Neural cell (in vitro differentiated cells): ENCODE results near the gene MBNL2. TPM values are rescaled to one million over a fixed set of nuclear protein-coding genes. Genes with fewer than 3 reads are reported as not detected.

Source experiments
- H2AFZ ChIP-seq: fragments of 200-600, 300-800 bp; sonication (generic), shearing (Covaris generic); 2 replicates; pipeline ENCODE4 v1.6.0; 2014; ENCODE audit warnings: low read depth, mild to moderate bottlenecking, antibody characterized with exemption, low read length, moderate library complexity
- H3F3A ChIP-seq: fragments of 200-600 bp; shearing (Covaris generic); 2 replicates; pipeline ENCODE4 v1.6.1; 2016; ENCODE audit warnings: mild to moderate bottlenecking, moderate library complexity, mixed read lengths, antibody characterized with exemption, low read length; ENCODE audit not compliant: insufficient read depth, poor library complexity, severe bottlenecking
- H3K27ac ChIP-seq: fragments of 200-600, 300-800 bp; sonication (generic), shearing (Covaris generic); 2 replicates; pipeline ENCODE4 v1.5.1; 2014; ENCODE audit warnings: mild to moderate bottlenecking, low read length, moderate library complexity
- H3K27me3 ChIP-seq: fragments of 300-800, 200-600 bp; sonication (generic), shearing (Covaris generic); 2 replicates; pipeline ENCODE4 v1.6.0; 2014; ENCODE audit warnings: mild to moderate bottlenecking, low read depth, low read length, moderate library complexity; ENCODE audit not compliant: insufficient read depth
- H3K36me3 ChIP-seq: fragments of 300-800, 200-600 bp; sonication (generic), shearing (Covaris generic); 2 replicates; pipeline ENCODE4 v1.5.1; 2014; ENCODE audit warnings: mild to moderate bottlenecking, antibody characterized with exemption, low read length, moderate library complexity; ENCODE audit not compliant: insufficient read depth
- H3K4me2 ChIP-seq: fragments of 300-800, 200-600 bp; sonication (generic), shearing (Covaris generic); 2 replicates; pipeline ENCODE4 v1.6.0; 2014; ENCODE audit warnings: mild to moderate bottlenecking, low read length
- H3K4me3 ChIP-seq: fragments of 300-800, 200-600 bp; sonication (generic), shearing (Covaris generic); 2 replicates; pipeline ENCODE4 v1.5.1; 2014; ENCODE audit warnings: mild to moderate bottlenecking, low read length, moderate library complexity
- H3K79me2 ChIP-seq: fragments of 200-600 bp; shearing (Covaris generic); replicated peaks from 2 replicates; pipeline ENCODE4 v1.6.0; 2014; ENCODE audit warnings: mild to moderate bottlenecking, low read length, moderate library complexity; ENCODE audit not compliant: insufficient read depth
- H3K9ac ChIP-seq: fragments of 300-800, 200-600 bp; sonication (generic), shearing (Covaris generic); 2 replicates; pipeline ENCODE4 v1.6.1; 2016; ENCODE audit warnings: mild to moderate bottlenecking, low read length, mixed read lengths
- H3K9me2 ChIP-seq: fragments of 200-600 bp; shearing (Covaris generic); 2 replicates; pipeline ENCODE4 v1.6.1; 2016; ENCODE audit warnings: mild to moderate bottlenecking, low read length, mixed read lengths; ENCODE audit not compliant: insufficient read depth
- H3K9me3 ChIP-seq: fragments of 200-600, 300-800 bp; sonication (generic), shearing (Covaris generic); 2 replicates; pipeline ENCODE4 v1.6.1; 2016; ENCODE audit warnings: mild to moderate bottlenecking, mixed run types, low read length, moderate library complexity, mixed read lengths
- H4K20me1 ChIP-seq: fragments of 200-600 bp; shearing (Covaris generic); 2 replicates; pipeline ENCODE4 v1.6.1; 2016; ENCODE audit warnings: mild to moderate bottlenecking, mixed run types; ENCODE audit not compliant: insufficient read depth
- EP300 ChIP-seq: fragments of 450-650 bp; conservative IDR thresholded peaks from 2 replicates; pipeline ENCODE4 v1.6.1; 2014; ENCODE audit warnings: antibody characterized with exemption, mild to moderate bottlenecking, moderate library complexity; ENCODE audit not compliant: poor library complexity, severe bottlenecking
- EZH2 ChIP-seq: fragments of 200-600, 300-800 bp; shearing (Covaris generic), sonication (generic); IDR thresholded peaks from 2 replicates; pipeline ENCODE4 v1.6.1; 2014; ENCODE audit warnings: antibody characterized with exemption, low read length, borderline replicate concordance, mild to moderate bottlenecking; ENCODE audit not compliant: insufficient read depth, poor library complexity, severe bottlenecking
- MXI1 ChIP-seq: fragments of 450-650 bp; conservative IDR thresholded peaks from 2 replicates; pipeline ENCODE4 v1.6.1; 2014; ENCODE audit warnings: antibody characterized with exemption, mild to moderate bottlenecking; ENCODE audit not compliant: poor library complexity, severe bottlenecking
- POLR2AphosphoS5 ChIP-seq: IDR thresholded peaks from 2 replicates; pipeline ENCODE4 v1.6.1; 2012
- RAD21 ChIP-seq: fragments of 450-650 bp; conservative IDR thresholded peaks from 2 replicates; pipeline ENCODE4 v1.6.1; 2014; ENCODE audit warnings: antibody characterized with exemption, mild to moderate bottlenecking, moderate library complexity
- SMC3 ChIP-seq: fragments of 450-650 bp; conservative IDR thresholded peaks from 2 replicates; pipeline ENCODE4 v1.6.1; 2014; ENCODE audit warnings: antibody characterized with exemption, mild to moderate bottlenecking, moderate library complexity; ENCODE audit not compliant: poor library complexity
- TAF1 ChIP-seq: IDR thresholded peaks from 2 replicates; pipeline ENCODE4 v1.6.1; 2012; ENCODE audit warnings: low read depth
- polyA plus RNA-seq: library from polyadenylated mRNA; depleted of rRNA; stranded (reverse); fragments of >200 nt; gene quantifications from 2 replicates; pipeline ENCODE4 v1.2.3, GENCODE V29; 2014
- TF ChIP-seq, protein P1 (sequence below): IDR thresholded peaks from 2 replicates; pipeline ENCODE4 v1.6.1; 2012; ENCODE audit warnings: borderline replicate concordance
- TF ChIP-seq, protein P2 (sequence below): fragments of 450-650 bp; IDR thresholded peaks from 2 replicates; pipeline ENCODE4 v1.5.1; 2014; ENCODE audit warnings: antibody characterized with exemption, mild to moderate bottlenecking, moderate library complexity; ENCODE audit not compliant: poor library complexity, severe bottlenecking

MBNL2 gene
- polyA plus RNA-seq, 1 donor from 2014 or later = 4.3 TPM

DNA sequence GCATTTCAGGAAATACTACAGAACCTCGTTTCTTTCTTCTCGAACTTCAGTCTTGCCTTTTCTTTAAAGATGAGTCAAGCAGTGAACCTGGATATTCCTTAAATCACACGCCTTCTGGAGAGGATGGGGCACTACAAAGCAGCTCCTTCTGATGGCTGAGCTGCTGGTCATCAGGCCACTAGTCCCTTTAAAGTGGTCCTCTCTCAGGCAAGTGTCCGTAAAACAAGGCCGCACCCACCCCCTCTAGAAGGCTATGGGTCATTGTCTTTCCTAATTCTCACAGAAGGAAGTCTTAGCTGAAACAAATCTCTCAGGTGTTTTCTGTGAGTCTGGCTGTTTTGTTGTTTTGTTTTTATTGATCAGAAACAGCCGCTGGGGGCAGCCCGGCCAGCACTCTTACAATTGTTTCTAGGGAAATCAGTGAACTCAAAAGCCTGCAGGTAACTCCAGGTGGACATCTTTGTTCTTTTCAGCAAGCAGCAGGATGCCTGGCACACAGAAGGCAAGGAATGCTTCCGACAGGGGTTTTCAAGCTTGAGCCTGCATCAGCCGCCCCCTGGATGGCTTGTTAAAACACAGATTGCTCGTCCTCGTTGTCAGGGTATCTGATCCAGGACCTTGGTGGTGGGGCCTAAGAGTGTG lies 45.4 kb downstream of the MBNL2 start:
- H3K79me2 ChIP-seq = no peaks in the 10 kb centered on the region
- H3K9me2 ChIP-seq = no peaks in the 10 kb centered on the region
- no peak overlapping the region for H3K4me2 ChIP-seq
- H3F3A ChIP-seq = no peaks in the 10 kb centered on the region
- TF ChIP-seq, protein P1, sequence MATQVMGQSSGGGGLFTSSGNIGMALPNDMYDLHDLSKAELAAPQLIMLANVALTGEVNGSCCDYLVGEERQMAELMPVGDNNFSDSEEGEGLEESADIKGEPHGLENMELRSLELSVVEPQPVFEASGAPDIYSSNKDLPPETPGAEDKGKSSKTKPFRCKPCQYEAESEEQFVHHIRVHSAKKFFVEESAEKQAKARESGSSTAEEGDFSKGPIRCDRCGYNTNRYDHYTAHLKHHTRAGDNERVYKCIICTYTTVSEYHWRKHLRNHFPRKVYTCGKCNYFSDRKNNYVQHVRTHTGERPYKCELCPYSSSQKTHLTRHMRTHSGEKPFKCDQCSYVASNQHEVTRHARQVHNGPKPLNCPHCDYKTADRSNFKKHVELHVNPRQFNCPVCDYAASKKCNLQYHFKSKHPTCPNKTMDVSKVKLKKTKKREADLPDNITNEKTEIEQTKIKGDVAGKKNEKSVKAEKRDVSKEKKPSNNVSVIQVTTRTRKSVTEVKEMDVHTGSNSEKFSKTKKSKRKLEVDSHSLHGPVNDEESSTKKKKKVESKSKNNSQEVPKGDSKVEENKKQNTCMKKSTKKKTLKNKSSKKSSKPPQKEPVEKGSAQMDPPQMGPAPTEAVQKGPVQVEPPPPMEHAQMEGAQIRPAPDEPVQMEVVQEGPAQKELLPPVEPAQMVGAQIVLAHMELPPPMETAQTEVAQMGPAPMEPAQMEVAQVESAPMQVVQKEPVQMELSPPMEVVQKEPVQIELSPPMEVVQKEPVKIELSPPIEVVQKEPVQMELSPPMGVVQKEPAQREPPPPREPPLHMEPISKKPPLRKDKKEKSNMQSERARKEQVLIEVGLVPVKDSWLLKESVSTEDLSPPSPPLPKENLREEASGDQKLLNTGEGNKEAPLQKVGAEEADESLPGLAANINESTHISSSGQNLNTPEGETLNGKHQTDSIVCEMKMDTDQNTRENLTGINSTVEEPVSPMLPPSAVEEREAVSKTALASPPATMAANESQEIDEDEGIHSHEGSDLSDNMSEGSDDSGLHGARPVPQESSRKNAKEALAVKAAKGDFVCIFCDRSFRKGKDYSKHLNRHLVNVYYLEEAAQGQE = no peak
- TF ChIP-seq TAF1 = no peak
- no peak for TF ChIP-seq EZH2
- no peak for TF ChIP-seq MXI1
- no peak for TF ChIP-seq EP300
- no peak for TF ChIP-seq SMC3
- TF ChIP-seq POLR2AphosphoS5 = no peak
- TF ChIP-seq RAD21 = no peak
- TF ChIP-seq, protein P2, sequence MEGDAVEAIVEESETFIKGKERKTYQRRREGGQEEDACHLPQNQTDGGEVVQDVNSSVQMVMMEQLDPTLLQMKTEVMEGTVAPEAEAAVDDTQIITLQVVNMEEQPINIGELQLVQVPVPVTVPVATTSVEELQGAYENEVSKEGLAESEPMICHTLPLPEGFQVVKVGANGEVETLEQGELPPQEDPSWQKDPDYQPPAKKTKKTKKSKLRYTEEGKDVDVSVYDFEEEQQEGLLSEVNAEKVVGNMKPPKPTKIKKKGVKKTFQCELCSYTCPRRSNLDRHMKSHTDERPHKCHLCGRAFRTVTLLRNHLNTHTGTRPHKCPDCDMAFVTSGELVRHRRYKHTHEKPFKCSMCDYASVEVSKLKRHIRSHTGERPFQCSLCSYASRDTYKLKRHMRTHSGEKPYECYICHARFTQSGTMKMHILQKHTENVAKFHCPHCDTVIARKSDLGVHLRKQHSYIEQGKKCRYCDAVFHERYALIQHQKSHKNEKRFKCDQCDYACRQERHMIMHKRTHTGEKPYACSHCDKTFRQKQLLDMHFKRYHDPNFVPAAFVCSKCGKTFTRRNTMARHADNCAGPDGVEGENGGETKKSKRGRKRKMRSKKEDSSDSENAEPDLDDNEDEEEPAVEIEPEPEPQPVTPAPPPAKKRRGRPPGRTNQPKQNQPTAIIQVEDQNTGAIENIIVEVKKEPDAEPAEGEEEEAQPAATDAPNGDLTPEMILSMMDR = no peak
- no peak overlapping the region for H2AFZ ChIP-seq
- H3K4me3 ChIP-seq = no peak overlapping the region
- H3K27ac ChIP-seq = no peak overlapping the region
- H3K9me3 ChIP-seq = no peaks in the 10 kb centered on the region
- no peaks in the 10 kb centered on the region for H4K20me1 ChIP-seq
- no peak overlapping the region for H3K9ac ChIP-seq
- no peaks in the 10 kb centered on the region for H3K27me3 ChIP-seq
- H3K36me3 ChIP-seq = no peaks in the 10 kb centered on the region

DNA sequence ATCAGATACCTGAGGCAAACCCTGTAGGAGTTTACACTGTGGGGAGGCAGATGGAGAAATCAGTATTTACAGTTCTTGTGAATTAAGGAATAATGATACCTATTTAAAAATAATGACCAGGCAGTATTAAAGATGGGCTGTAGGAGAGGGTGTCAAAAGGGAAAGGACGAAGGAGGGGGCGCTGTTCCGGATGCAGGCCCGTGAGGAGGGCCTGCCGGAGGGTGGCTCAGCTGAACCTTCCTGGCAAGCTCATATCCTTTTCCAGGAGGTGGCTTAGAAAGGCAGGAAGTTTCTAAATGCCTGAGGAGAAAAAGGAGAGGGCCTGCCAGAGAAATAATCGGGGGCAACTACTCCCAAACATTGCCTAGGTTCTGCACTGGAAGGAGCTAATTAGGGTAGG lies 46.6 kb downstream of the MBNL2 start:
- no peak overlapping the region for H3K4me2 ChIP-seq
- H3K4me3 ChIP-seq = no peak overlapping the region
- no peaks in the 10 kb centered on the region for H4K20me1 ChIP-seq
- no peaks in the 10 kb centered on the region for H3K9me2 ChIP-seq
- H3K9me3 ChIP-seq = no peaks in the 10 kb centered on the region
- TF ChIP-seq EZH2 (no peak), SMC3 (no peak), TAF1 (no peak), POLR2AphosphoS5 (no peak), RAD21 (no peak), MXI1 (no peak), EP300 (no peak)
- TF ChIP-seq, protein P1 = no peak
- TF ChIP-seq, protein P2 = no peak
- no peak overlapping the region for H3K9ac ChIP-seq
- no peaks in the 10 kb centered on the region for H3K36me3 ChIP-seq
- H3F3A ChIP-seq = no peaks in the 10 kb centered on the region
- H3K79me2 ChIP-seq = no peaks in the 10 kb centered on the region
- no peaks in the 10 kb centered on the region for H3K27me3 ChIP-seq
- H3K27ac ChIP-seq = no peak overlapping the region
- no peak overlapping the region for H2AFZ ChIP-seq
